ENCODE measurements around the gene THY1. TPM values are rescaled to one million over a fixed set of nuclear protein-coding genes. Genes with fewer than 3 reads are reported as not detected.

THY1 gene
- total and polyA plus RNA-seq, 2 of the 8 experiments (the other 6 are each of a cell fraction or from before 2014, with no cell fraction given): 286 to 2,479 TPM

DNA sequence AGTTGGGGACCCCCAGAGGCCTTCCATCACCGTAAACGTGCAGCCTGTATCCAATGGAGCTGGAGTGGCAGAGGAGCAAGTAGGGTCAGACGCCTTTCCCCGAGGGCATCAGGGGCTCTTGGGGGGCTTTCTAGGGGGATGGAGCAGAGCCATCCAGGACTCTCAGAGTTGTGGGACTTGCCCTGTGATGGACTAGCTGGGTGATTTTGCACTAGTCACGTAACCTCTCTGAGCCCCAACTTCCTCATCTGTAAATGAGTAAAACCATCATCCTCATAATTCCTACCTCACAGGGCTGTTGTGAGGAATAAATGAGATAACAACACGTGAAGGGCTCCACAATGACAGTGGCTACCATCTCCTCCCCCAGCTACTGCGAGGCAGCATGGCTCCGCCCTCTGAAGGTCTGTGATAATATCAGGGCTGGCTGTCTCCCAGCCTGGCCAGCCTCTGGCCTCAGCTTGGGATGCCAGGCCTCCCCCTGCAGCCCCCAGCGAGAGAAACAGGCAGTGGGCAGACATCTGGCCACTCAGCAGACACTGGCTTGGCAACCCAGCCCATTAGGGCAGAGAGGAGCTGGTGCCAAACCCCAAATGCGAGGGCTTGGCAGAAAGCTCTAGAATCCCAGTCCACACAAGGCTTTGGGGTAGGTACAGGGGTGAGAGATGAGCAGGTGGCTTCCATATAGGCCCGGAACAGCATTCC is 48.2 kb downstream of the THY1 start (continued):
- TF ChIP-seq CHD7 (IDR thresholded peaks at IDR 0.05; ENCODE audit: insufficient replicate concordance, low read length) (no peak), CBX5 (IDR thresholded peaks at IDR 0.05; ENCODE audit: low read depth, low read length) (no peak), BACH1 (IDR thresholded peaks at IDR 0.05; ENCODE audit: low read length) (no peak), ATF2 (IDR thresholded peaks at IDR 0.05; ENCODE audit: low read length) (no peak), JUND (IDR thresholded peaks at IDR 0.05; ENCODE audit: low read length) (no peak), TAF1 (IDR thresholded peaks at IDR 0.05; ENCODE audit: low read depth, low read length) (no peak), RXRA (IDR thresholded peaks at IDR 0.05; ENCODE audit: insufficient read depth, low read depth, low read length) (no peak), SUZ12 (IDR thresholded peaks at IDR 0.05; ENCODE audit: low read length) (no peak), SP4 (IDR thresholded peaks at IDR 0.05; ENCODE audit: low read length) (no peak), SRF (IDR thresholded peaks at IDR 0.05; ENCODE audit: low read depth, low read length) (no peak)
